Measurements from ENCODE around the gene ERFE. TPM values are rescaled to one million over a fixed set of nuclear protein-coding genes. Genes with fewer than 3 reads are reported as not detected.

The ERFE gene
- total RNA-seq, 1 donor from 2014 or later: 0.85 TPM

- peak overlapping the region; percentile 43 for H3K4me3 Mint-ChIP-seq
- H3K9me3 Mint-ChIP-seq: no peaks in the 10 kb centered on the region
- H3K4me1 Mint-ChIP-seq: no peaks in the 10 kb centered on the region
- DNase-seq (ENCODE audit: low spot score in 2 of 2, unreplicated experiment in 2 of 2): no peak
- no peak for TF ChIP-seq CTCF (IDR thresholded peaks at IDR 0.05; ENCODE audit: unreplicated experiment)
- peaks cover 55% of the 10 kb centered on the region for H3K27me3 Mint-ChIP-seq (ENCODE audit: low read depth)
- no peak overlapping the region for H3K27ac Mint-ChIP-seq
- peaks cover under 1% of the 10 kb centered on the region for H3K36me3 Mint-ChIP-seq
These were observed 6.1 kb downstream of the ERFE start for GRCh38 chr2:238164906-238165287.

GRCh38 chr2:238165288-238165921 lies 6.6 kb downstream of the ERFE start:
- Mint-ChIP-seq H3K4me1 (no peaks in the 10 kb centered on the region), H3K27me3 (ENCODE audit: low read depth) (peaks cover 50% of the 10 kb centered on the region), H3K4me3 (peak overlapping the region; percentile 43), H3K36me3 (peaks cover 3% of the 10 kb centered on the region), H3K9me3 (no peaks in the 10 kb centered on the region), H3K27ac (no peak overlapping the region)
- no peak for DNase-seq (ENCODE audit: low spot score in 2 of 2, unreplicated experiment in 2 of 2)
- TF ChIP-seq CTCF (IDR thresholded peaks at IDR 0.05; ENCODE audit: unreplicated experiment): no peak

GRCh38 chr2:238166391-238167343 lies 7.9 kb downstream of the ERFE start:
- no peak overlapping the region for H3K4me3 Mint-ChIP-seq
- DNase-seq (ENCODE audit: low spot score in 2 of 2, unreplicated experiment in 2 of 2): no peak
- TF ChIP-seq CTCF (IDR thresholded peaks at IDR 0.05; ENCODE audit: unreplicated experiment): no peak
- H3K27ac Mint-ChIP-seq: no peak overlapping the region
- H3K4me1 Mint-ChIP-seq: no peaks in the 10 kb centered on the region
- H3K27me3 Mint-ChIP-seq (ENCODE audit: low read depth): peaks cover 37% of the 10 kb centered on the region
- H3K36me3 Mint-ChIP-seq: peaks cover 9% of the 10 kb centered on the region
- no peaks in the 10 kb centered on the region for H3K9me3 Mint-ChIP-seq

- Mint-ChIP-seq H3K36me3 (peaks cover 13% of the 10 kb centered on the region), H3K27me3 (ENCODE audit: low read depth) (peaks cover 30% of the 10 kb centered on the region), H3K4me3 (no peak overlapping the region), H3K4me1 (no peaks in the 10 kb centered on the region), H3K9me3 (no peaks in the 10 kb centered on the region), H3K27ac (no peak overlapping the region)
- no peak for DNase-seq (ENCODE audit: low spot score in 2 of 2, unreplicated experiment in 2 of 2)
- no peak for TF ChIP-seq CTCF (IDR thresholded peaks at IDR 0.05; ENCODE audit: unreplicated experiment)
These were observed 8.6 kb downstream of the ERFE start for GRCh38 chr2:238167344-238167715.

- H3K27me3 Mint-ChIP-seq (ENCODE audit: low read depth): peaks cover 26% of the 10 kb centered on the region
- TF ChIP-seq CTCF (IDR thresholded peaks at IDR 0.05; ENCODE audit: unreplicated experiment): no peak
- H3K36me3 Mint-ChIP-seq: peaks cover 17% of the 10 kb centered on the region
- no peak overlapping the region for H3K4me3 Mint-ChIP-seq
- DNase-seq (ENCODE audit: low spot score in 2 of 2, unreplicated experiment in 2 of 2): no peak
- no peaks in the 10 kb centered on the region for H3K4me1 Mint-ChIP-seq
- H3K9me3 Mint-ChIP-seq: no peaks in the 10 kb centered on the region
- H3K27ac Mint-ChIP-seq: no peak overlapping the region
These were observed 9.0 kb downstream of the ERFE start for GRCh38 chr2:238167761-238168160.

Measured in mesothelial cell of epicardium (in vitro differentiated cells).